ENCODE measurements around the gene GPR18. TPM values are rescaled to one million over a fixed set of nuclear protein-coding genes. Genes with fewer than 3 reads are reported as not detected.

Gene GPR18
- total and polyA plus RNA-seq, 9 of the 15 experiments (the other 6 are each of a cell fraction or from before 2014, with no cell fraction given): 0.75 TPM; not detected in 8

DNA sequence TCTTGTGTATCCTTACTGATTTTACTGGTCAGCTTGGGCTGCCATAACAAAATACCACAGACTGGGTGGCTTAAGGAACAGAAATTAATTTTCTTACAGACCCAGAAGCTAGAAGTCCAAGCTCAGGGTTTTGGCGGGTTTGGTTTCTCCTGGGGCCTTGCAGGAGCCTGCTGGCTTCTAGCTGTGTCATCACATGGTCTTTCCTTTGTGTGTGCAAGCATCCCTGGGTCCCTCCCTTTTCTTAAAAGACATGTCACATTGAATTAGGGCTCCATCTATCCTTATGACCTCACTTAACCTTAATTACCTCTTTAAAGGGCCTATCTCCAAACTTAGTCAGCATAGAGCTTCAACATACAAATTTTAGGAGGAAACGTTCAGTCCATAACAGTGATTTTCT lies 34.2 kb downstream of the GPR18 start (continued):
- TF ChIP-seq, protein P1, sequence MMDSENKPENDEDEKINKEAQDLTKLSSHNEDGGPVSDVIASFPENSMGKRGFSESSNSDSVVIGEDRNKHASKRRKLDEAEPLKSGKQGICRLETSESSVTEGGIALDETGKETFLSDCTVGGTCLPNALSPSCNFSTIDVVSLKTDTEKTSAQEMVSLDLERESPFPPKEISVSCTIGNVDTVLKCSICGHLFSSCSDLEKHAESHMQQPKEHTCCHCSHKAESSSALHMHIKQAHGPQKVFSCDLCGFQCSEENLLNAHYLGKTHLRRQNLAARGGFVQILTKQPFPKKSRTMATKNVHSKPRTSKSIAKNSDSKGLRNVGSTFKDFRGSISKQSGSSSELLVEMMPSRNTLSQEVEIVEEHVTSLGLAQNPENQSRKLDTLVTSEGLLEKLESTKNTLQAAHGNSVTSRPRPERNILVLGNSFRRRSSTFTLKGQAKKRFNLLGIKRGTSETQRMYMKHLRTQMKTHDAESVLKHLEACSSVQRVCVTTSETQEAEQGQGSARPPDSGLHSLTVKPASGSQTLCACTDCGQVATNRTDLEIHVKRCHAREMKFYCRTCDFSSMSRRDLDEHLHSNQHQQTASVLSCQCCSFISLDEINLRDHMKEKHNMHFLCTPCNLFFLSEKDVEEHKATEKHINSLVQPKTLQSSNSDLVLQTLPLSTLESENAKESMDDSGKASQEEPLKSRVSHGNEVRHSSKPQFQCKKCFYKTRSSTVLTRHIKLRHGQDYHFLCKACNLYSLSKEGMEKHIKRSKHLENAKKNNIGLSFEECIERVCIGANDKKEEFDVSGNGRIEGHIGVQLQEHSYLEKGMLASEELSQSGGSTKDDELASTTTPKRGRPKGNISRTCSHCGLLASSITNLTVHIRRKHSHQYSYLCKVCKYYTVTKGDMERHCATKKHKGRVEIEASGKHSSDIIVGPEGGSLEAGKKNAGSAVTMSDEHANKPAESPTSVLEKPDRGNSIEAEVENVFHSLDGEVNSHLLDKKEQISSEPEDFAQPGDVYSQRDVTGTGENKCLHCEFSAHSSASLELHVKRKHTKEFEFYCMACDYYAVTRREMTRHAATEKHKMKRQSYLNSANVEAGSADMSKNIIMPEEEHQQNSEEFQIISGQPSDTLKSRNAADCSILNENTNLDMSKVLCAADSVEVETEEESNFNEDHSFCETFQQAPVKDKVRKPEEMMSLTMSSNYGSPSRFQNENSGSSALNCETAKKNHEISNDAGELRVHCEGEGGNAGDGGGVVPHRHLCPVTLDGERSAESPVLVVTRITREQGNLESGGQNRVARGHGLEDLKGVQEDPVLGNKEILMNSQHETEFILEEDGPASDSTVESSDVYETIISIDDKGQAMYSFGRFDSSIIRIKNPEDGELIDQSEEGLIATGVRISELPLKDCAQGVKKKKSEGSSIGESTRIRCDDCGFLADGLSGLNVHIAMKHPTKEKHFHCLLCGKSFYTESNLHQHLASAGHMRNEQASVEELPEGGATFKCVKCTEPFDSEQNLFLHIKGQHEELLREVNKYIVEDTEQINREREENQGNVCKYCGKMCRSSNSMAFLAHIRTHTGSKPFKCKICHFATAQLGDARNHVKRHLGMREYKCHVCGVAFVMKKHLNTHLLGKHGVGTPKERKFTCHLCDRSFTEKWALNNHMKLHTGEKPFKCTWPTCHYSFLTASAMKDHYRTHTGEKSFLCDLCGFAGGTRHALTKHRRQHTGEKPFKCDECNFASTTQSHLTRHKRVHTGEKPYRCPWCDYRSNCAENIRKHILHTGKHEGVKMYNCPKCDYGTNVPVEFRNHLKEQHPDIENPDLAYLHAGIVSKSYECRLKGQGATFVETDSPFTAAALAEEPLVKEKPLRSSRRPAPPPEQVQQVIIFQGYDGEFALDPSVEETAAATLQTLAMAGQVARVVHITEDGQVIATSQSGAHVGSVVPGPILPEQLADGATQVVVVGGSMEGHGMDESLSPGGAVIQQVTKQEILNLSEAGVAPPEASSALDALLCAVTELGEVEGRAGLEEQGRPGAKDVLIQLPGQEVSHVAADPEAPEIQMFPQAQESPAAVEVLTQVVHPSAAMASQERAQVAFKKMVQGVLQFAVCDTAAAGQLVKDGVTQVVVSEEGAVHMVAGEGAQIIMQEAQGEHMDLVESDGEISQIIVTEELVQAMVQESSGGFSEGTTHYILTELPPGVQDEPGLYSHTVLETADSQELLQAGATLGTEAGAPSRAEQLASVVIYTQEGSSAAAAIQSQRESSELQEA (IDR thresholded peaks at IDR 0.05; ENCODE audit: low read depth): no peak
- TF ChIP-seq NCOA1 (IDR thresholded peaks at IDR 0.05; ENCODE audit: low read depth) (no peak), BRF1 (IDR thresholded peaks at IDR 0.05; ENCODE audit: borderline replicate concordance, extremely low read depth, insufficient read length) (no peak), CBFA2T3 (IDR thresholded peaks at IDR 0.05) (no peak), ZNF445 (CRISPR knock-in tag; IDR thresholded peaks at IDR 0.05; ENCODE audit: low read depth) (no peak), OTX1 (CRISPR knock-in tag; IDR thresholded peaks at IDR 0.05) (no peak), FOXK1 (CRISPR knock-in tag; IDR thresholded peaks at IDR 0.05; ENCODE audit: borderline replicate concordance) (no peak), CCAR2 (IDR thresholded peaks at IDR 0.05; ENCODE audit: low read depth, low read length) (no peak), MTA1 (IDR thresholded peaks at IDR 0.05; ENCODE audit: borderline replicate concordance) (no peak), NFRKB (IDR thresholded peaks at IDR 0.05; ENCODE audit: low read depth) (no peak)
- TF ChIP-seq, protein P2, sequence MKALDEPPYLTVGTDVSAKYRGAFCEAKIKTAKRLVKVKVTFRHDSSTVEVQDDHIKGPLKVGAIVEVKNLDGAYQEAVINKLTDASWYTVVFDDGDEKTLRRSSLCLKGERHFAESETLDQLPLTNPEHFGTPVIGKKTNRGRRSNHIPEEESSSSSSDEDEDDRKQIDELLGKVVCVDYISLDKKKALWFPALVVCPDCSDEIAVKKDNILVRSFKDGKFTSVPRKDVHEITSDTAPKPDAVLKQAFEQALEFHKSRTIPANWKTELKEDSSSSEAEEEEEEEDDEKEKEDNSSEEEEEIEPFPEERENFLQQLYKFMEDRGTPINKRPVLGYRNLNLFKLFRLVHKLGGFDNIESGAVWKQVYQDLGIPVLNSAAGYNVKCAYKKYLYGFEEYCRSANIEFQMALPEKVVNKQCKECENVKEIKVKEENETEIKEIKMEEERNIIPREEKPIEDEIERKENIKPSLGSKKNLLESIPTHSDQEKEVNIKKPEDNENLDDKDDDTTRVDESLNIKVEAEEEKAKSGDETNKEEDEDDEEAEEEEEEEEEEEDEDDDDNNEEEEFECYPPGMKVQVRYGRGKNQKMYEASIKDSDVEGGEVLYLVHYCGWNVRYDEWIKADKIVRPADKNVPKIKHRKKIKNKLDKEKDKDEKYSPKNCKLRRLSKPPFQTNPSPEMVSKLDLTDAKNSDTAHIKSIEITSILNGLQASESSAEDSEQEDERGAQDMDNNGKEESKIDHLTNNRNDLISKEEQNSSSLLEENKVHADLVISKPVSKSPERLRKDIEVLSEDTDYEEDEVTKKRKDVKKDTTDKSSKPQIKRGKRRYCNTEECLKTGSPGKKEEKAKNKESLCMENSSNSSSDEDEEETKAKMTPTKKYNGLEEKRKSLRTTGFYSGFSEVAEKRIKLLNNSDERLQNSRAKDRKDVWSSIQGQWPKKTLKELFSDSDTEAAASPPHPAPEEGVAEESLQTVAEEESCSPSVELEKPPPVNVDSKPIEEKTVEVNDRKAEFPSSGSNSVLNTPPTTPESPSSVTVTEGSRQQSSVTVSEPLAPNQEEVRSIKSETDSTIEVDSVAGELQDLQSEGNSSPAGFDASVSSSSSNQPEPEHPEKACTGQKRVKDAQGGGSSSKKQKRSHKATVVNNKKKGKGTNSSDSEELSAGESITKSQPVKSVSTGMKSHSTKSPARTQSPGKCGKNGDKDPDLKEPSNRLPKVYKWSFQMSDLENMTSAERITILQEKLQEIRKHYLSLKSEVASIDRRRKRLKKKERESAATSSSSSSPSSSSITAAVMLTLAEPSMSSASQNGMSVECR (CRISPR knock-in tag; IDR thresholded peaks at IDR 0.05): no peak
